Cerebellar cortex (tissue), 1 donor: Measurements from ENCODE around the gene NTF3.

Experiments used
- DNase-seq: peaks from one replicate; pipeline ENCODE4 v3.0.0-alpha.2; 2015; ENCODE audit warnings: low spot score

Gene NTF3

GRCh38 chr12:5432011-5432400 is at the start of gene NTF3:
TSS of gene NTF3 (plus strand) at chr12:5432108. CDS start at chr12:5432325, 217 bp downstream.
- DNase-seq: no peak

- no peak for DNase-seq
Measured at GRCh38 chr12:5384015-5384414, 47.9 kb upstream of the NTF3 start.

GRCh38 chr12:5388581-5389535 is 43.0 kb upstream of the NTF3 start:
- DNase-seq: no peak

GRCh38 chr12:5390174-5390799 is 41.6 kb upstream of the NTF3 start:
- DNase-seq: no peak

GRCh38 chr12:5391653-5392052 is 40.3 kb upstream of the NTF3 start:
- DNase-seq: no peak

- no peak for DNase-seq
Measured at GRCh38 chr12:5392961-5393360, 38.9 kb upstream of the NTF3 start.

GRCh38 chr12:5395443-5396271 is 36.3 kb upstream of the NTF3 start:
- no peak for DNase-seq

- no peak for DNase-seq
Measured at GRCh38 chr12:5396541-5396940, 35.4 kb upstream of the NTF3 start.

GRCh38 chr12:5399266-5399665 is 32.6 kb upstream of the NTF3 start:
- no peak for DNase-seq

GRCh38 chr12:5402009-5402935 is 29.6 kb upstream of the NTF3 start:
- DNase-seq: no peak

- DNase-seq: no peak
Measured at GRCh38 chr12:5403411-5403810, 28.5 kb upstream of the NTF3 start.

GRCh38 chr12:5407034-5407856 is 24.7 kb upstream of the NTF3 start:
- no peak for DNase-seq

GRCh38 chr12:5409619-5410018 is 22.3 kb upstream of the NTF3 start:
- no peak for DNase-seq

- DNase-seq: no peak
Measured at GRCh38 chr12:5416571-5416970, 15.3 kb upstream of the NTF3 start.

- no peak for DNase-seq
Measured at GRCh38 chr12:5417500-5417899, 14.4 kb upstream of the NTF3 start.

GRCh38 chr12:5428332-5429221 is 3.3 kb upstream of the NTF3 start:
- peak; percentile 65 for DNase-seq

- DNase-seq: no peak
Measured at GRCh38 chr12:5429741-5430557, 2.0 kb upstream of the NTF3 start.
